Trophoblast cell (in vitro differentiated cells and primary cell): Measurements from ENCODE around the gene KERA.

ENCODE experiments used
- DNase-seq, 2 donors: peaks; one replicate each; pipeline ENCODE4 v3.0.0-alpha.2; 2016
- H2AFZ ChIP-seq: 2 replicates; pipeline ENCODE4 v1.6.1; 2013; ENCODE audit warnings: low read length, moderate library complexity, mild to moderate bottlenecking; ENCODE audit not compliant: insufficient read depth, poor library complexity
- H2AK5ac ChIP-seq: 2 replicates; pipeline ENCODE4 v1.6.1; 2013; ENCODE audit warnings: mild to moderate bottlenecking, low read length
- H2BK120ac ChIP-seq: 2 replicates; pipeline ENCODE4 v1.6.1; 2013; ENCODE audit warnings: low read length, mild to moderate bottlenecking, moderate library complexity; ENCODE audit not compliant: insufficient read depth, poor library complexity
- H2BK12ac ChIP-seq: 2 replicates; pipeline ENCODE4 v1.6.1; 2013; ENCODE audit warnings: mild to moderate bottlenecking, low read length, moderate library complexity
- H2BK5ac ChIP-seq: 2 replicates; pipeline ENCODE4 v1.6.1; 2013; ENCODE audit warnings: low read length, low read depth, moderate library complexity, mild to moderate bottlenecking; ENCODE audit not compliant: poor library complexity
- H3K14ac ChIP-seq: 2 replicates; pipeline ENCODE4 v1.6.1; 2013; ENCODE audit warnings: mild to moderate bottlenecking, low read length
- H3K18ac ChIP-seq: 2 replicates; pipeline ENCODE4 v1.6.1; 2013; ENCODE audit warnings: mild to moderate bottlenecking, low read length
- H3K23ac ChIP-seq: 2 replicates; pipeline ENCODE4 v1.6.1; 2013; ENCODE audit warnings: low read length
- H3K27ac ChIP-seq: 2 replicates; pipeline ENCODE4 v1.5.1; 2013; ENCODE audit warnings: low read depth, mild to moderate bottlenecking, inconsistent platforms, low read length, moderate library complexity
- H3K27me3 ChIP-seq: 2 replicates; pipeline ENCODE4 v1.6.1; 2013; ENCODE audit warnings: inconsistent platforms, mild to moderate bottlenecking, low read length, moderate library complexity; ENCODE audit not compliant: insufficient read depth
- H3K36me3 ChIP-seq, 2 experiments: 1 replicate in 1 of 2; 2 replicates in 1 of 2; pipeline ENCODE4 v1.6.1; 2013; ENCODE audit warnings: low read length in 2 of 2, mild to moderate bottlenecking in 2 of 2, moderate library complexity in 1 of 2; ENCODE audit not compliant: insufficient read depth in 2 of 2, control insufficient read depth in 1 of 2
- H3K4ac ChIP-seq: 2 replicates; pipeline ENCODE4 v1.6.1; 2013; ENCODE audit warnings: low read depth, mild to moderate bottlenecking, low read length, moderate library complexity
- H3K4me1 ChIP-seq, 2 experiments: 1 replicate in 1 of 2; 2 replicates in 1 of 2; pipeline ENCODE4 v1.6.1; 2013; ENCODE audit warnings: low read length in 2 of 2, mild to moderate bottlenecking in 2 of 2, moderate library complexity in 1 of 2; ENCODE audit not compliant: insufficient read depth in 2 of 2, control insufficient read depth in 1 of 2
- H3K4me2 ChIP-seq: 2 replicates; pipeline ENCODE4 v1.6.1; 2013; ENCODE audit warnings: inconsistent platforms, mild to moderate bottlenecking, low read length, moderate library complexity
- H3K4me3 ChIP-seq: 2 replicates; pipeline ENCODE4 v1.5.1; 2013; ENCODE audit warnings: mild to moderate bottlenecking, low read depth, low read length, inconsistent platforms
- H3K79me1 ChIP-seq: one replicate; pipeline ENCODE4 v1.6.1; 2013; ENCODE audit warnings: low read length
- H3K79me2 ChIP-seq: 2 replicates; pipeline ENCODE4 v1.6.1; 2013; ENCODE audit warnings: low read length, mild to moderate bottlenecking; ENCODE audit not compliant: control insufficient read depth, insufficient read depth, poor library complexity
- H3K9ac ChIP-seq: 2 replicates; pipeline ENCODE4 v1.6.1; 2013; ENCODE audit warnings: mild to moderate bottlenecking, low read length
- H3K9me3 ChIP-seq: 2 replicates; pipeline ENCODE4 v1.6.1; 2013; ENCODE audit warnings: low read depth, mild to moderate bottlenecking, control low read depth, inconsistent platforms, low read length; ENCODE audit not compliant: insufficient read depth
- H4K12ac ChIP-seq: 2 replicates; pipeline ENCODE4 v1.6.1; 2013; ENCODE audit warnings: low read depth, mild to moderate bottlenecking, low read length, moderate library complexity
- H4K8ac ChIP-seq: 2 replicates; pipeline ENCODE4 v1.6.1; 2013; ENCODE audit warnings: low read depth, mild to moderate bottlenecking, low read length, moderate library complexity
- H4K91ac ChIP-seq: one replicate; pipeline ENCODE4 v1.6.1; 2013; ENCODE audit warnings: low read depth, mild to moderate bottlenecking, low read length, moderate library complexity
- WGBS: extraction: QIAGEN DNeasy Blood & Tissue Kit; methylation state at CpG from one replicate; pipeline ENCODE4 v1.1.7; 2013; ENCODE audit warnings: missing lambda C conversion rate; ENCODE audit not compliant: insufficient read length, insufficient coverage; ENCODE audit errors: extremely low coverage; 5-methylcytosine and 5-hydroxymethylcytosine counted together

KERA gene

GRCh38 chr12:91103624-91104023 lies 45.8 kb upstream of the KERA start:
- H4K12ac ChIP-seq: no peak overlapping the region
- no peaks in the 10 kb centered on the region for H3K9me3 ChIP-seq
- H3K9ac ChIP-seq: no peak overlapping the region
- peaks cover 3 to 11% of the 10 kb centered on the region in 2 experiments for H3K4me1 ChIP-seq
- H3K18ac ChIP-seq: no peak overlapping the region
- H3K4ac ChIP-seq: no peak overlapping the region
- H2AK5ac ChIP-seq: no peak overlapping the region
- WGBS: no CpG with 5 or more reads among the region's 1 CpG
- no peak overlapping the region for H3K14ac ChIP-seq
- H3K23ac ChIP-seq: no peak overlapping the region
- H2AFZ ChIP-seq: no peak overlapping the region
- H2BK12ac ChIP-seq: no peak overlapping the region
- H2BK5ac ChIP-seq: no peak overlapping the region
- H3K36me3 ChIP-seq: peaks cover 7 to 11% of the 10 kb centered on the region in 2 experiments
- peaks cover 4% of the 10 kb centered on the region for H3K79me2 ChIP-seq
- no peak overlapping the region for H3K27ac ChIP-seq
- no peaks in the 10 kb centered on the region for H3K27me3 ChIP-seq
- H3K79me1 ChIP-seq: peaks cover 8% of the 10 kb centered on the region
- H4K8ac ChIP-seq: no peak overlapping the region
- no peak overlapping the region for H3K4me2 ChIP-seq
- no peak overlapping the region for H2BK120ac ChIP-seq
- H3K4me3 ChIP-seq: no peak overlapping the region
- H4K91ac ChIP-seq: no peak overlapping the region
- no peak for DNase-seq

- H4K12ac ChIP-seq: no peak overlapping the region
- no peak overlapping the region for H2AK5ac ChIP-seq
- H4K8ac ChIP-seq: no peak overlapping the region
- H3K79me1 ChIP-seq: peaks cover 7% of the 10 kb centered on the region
- H3K23ac ChIP-seq: no peak overlapping the region
- H3K79me2 ChIP-seq: peaks cover 4% of the 10 kb centered on the region
- peaks cover 3 to 10% of the 10 kb centered on the region in 2 experiments for H3K4me1 ChIP-seq
- no peak overlapping the region for H2BK120ac ChIP-seq
- H3K9me3 ChIP-seq: no peaks in the 10 kb centered on the region
- H3K9ac ChIP-seq: no peak overlapping the region
- no peak overlapping the region for H3K27ac ChIP-seq
- no peak overlapping the region for H2BK12ac ChIP-seq
- H2BK5ac ChIP-seq: no peak overlapping the region
- no peak overlapping the region for H3K14ac ChIP-seq
- no peak overlapping the region for H4K91ac ChIP-seq
- H3K18ac ChIP-seq: no peak overlapping the region
- no peak overlapping the region for H3K4me2 ChIP-seq
- peak; percentile 17 to 81 for DNase-seq
- H3K36me3 ChIP-seq: peaks cover 7 to 11% of the 10 kb centered on the region in 2 experiments
- no peak overlapping the region for H3K4me3 ChIP-seq
- no peak overlapping the region for H2AFZ ChIP-seq
- no peak overlapping the region for H3K4ac ChIP-seq
- no peaks in the 10 kb centered on the region for H3K27me3 ChIP-seq
These were observed 45.3 kb upstream of the KERA start for GRCh38 chr12:91103101-91103500.

DNA sequence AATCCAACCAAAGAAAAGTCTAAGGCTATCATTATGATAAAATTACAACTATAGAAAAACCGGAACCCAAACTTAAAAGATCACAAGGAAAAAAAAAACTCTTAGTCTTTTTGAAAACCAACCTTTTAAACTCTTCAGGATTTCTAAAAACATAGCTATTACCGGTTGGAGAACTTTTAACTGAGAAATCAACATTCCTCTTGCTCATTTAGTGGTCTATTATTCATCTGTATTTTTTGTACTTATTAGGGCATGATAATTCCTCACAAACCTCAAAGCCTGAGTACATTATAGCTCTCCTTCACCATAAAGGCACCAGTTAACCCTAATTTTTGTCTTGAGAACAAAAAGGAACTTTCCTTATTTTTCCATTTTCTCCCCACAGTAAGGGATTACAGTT lies 43.1 kb upstream of the KERA start:
- no peak for DNase-seq
- Histone ChIP-seq H3K36me3 (peaks cover 0 to 8% of the 10 kb centered on the region in 2 experiments), H3K4me2 (no peak overlapping the region), H2AFZ (no peak overlapping the region), H4K8ac (no peak overlapping the region), H3K18ac (no peak overlapping the region), H3K9me3 (peaks cover under 1% of the 10 kb centered on the region), H2BK120ac (no peak overlapping the region), H3K23ac (no peak overlapping the region), H3K27ac (no peak overlapping the region), H2AK5ac (no peak overlapping the region), H2BK12ac (no peak overlapping the region), H4K12ac (no peak overlapping the region), H3K4me1 (peaks cover 0 to 2% of the 10 kb centered on the region in 2 experiments), H4K91ac (no peak overlapping the region), H3K27me3 (no peaks in the 10 kb centered on the region), H3K79me2 (no peaks in the 10 kb centered on the region), H3K14ac (no peak overlapping the region), H3K4ac (no peak overlapping the region), H3K79me1 (peaks cover under 1% of the 10 kb centered on the region), H3K4me3 (no peak overlapping the region), H2BK5ac (no peak overlapping the region), H3K9ac (no peak overlapping the region)
- WGBS: no CpG with 5 or more reads among the region's 2 CpGs

DNA sequence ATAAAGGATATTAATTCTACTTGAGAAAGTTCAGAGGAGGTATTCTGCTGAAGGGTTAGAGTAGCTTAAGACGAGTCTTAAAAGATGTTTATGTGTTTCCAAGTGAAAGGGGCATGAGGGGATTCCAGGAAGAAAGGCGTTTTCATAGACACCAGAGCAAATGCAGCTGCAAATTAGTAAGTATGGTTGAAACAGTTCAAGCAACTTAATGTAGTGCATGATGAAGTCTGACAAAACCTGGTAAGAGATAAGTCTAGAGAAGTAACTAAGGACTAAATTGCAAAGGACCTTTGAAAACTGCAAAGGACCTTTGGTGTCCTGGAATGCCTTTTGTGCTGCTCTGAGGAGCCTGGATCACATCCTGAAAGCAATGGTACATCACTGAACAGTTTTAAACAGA lies 42.0 kb upstream of the KERA start:
- no peak overlapping the region for H3K4me2 ChIP-seq
- H3K36me3 ChIP-seq: peaks cover 0 to 6% of the 10 kb centered on the region in 2 experiments
- H3K4ac ChIP-seq: no peak overlapping the region
- DNase-seq: no peak
- peaks cover 2% of the 10 kb centered on the region for H3K79me1 ChIP-seq
- H3K4me3 ChIP-seq: no peak overlapping the region
- H3K4me1 ChIP-seq: no peaks in the 10 kb centered on the region
- H3K9me3 ChIP-seq: peaks cover 2% of the 10 kb centered on the region
- H2BK5ac ChIP-seq: no peak overlapping the region
- WGBS: no CpG with 5 or more reads among the region's 2 CpGs
- H2AK5ac ChIP-seq: no peak overlapping the region
- no peak overlapping the region for H3K14ac ChIP-seq
- H4K12ac ChIP-seq: no peak overlapping the region
- H3K9ac ChIP-seq: no peak overlapping the region
- H3K18ac ChIP-seq: no peak overlapping the region
- H3K27me3 ChIP-seq: no peaks in the 10 kb centered on the region
- no peak overlapping the region for H3K23ac ChIP-seq
- H2BK12ac ChIP-seq: no peak overlapping the region
- H3K27ac ChIP-seq: peak overlapping the region; percentile 91
- no peak overlapping the region for H4K8ac ChIP-seq
- H2BK120ac ChIP-seq: no peak overlapping the region
- no peaks in the 10 kb centered on the region for H3K79me2 ChIP-seq
- no peak overlapping the region for H4K91ac ChIP-seq
- H2AFZ ChIP-seq: no peak overlapping the region
